K562 treated with DMSO at 1 percent for 24 hours (cell line): ENCODE measurements around the gene SLC35A4. TPM values are rescaled to one million over a fixed set of nuclear protein-coding genes. Genes with fewer than 3 reads are reported as not detected.

Experiments
- total RNA-seq: library from RNA; unstranded; fragments of 300-600 nt; gene quantifications from 2 replicates; pipeline ENCODE4 v1.2.3, GENCODE V29; 2022; ENCODE audit warnings: low read depth; ENCODE audit not compliant: insufficient read depth

Gene SLC35A4
- total RNA-seq: 166 and 171 TPM in 2 replicates

GRCh38 chr5:140564196-140565023, at the start of gene SLC35A4, which contains the start of gene APBB3:
Gene SLC35A4, plus strand, starts transcription at chr5:140564828. Its CDS starts 2,342 bp downstream, at chr5:140567170.
Gene APBB3, minus strand, starts transcription at chr5:140564598. Its CDS starts 353 bp downstream, at chr5:140564245.

GRCh38 chr5:140547508-140548299, 16.9 kb upstream of the SLC35A4 start, which contains the start of gene EIF4EBP3:
Gene EIF4EBP3, plus strand, starts transcription at chr5:140547662. Its CDS starts 76 bp downstream, at chr5:140547738.

GRCh38 chr5:140557136-140557805, 7.4 kb upstream of the SLC35A4 start, which contains the start of gene SRA1:
Gene SRA1, minus strand, starts transcription at chr5:140557473. Its CDS starts 21 bp downstream, at chr5:140557452.

Other genes starting within 250 kb of the SLC35A4 start
- gene HBEGF, start 218.2 kb upstream of the SLC35A4 start, total RNA-seq: 2.8 and 4.2 TPM in 2 replicates
- gene SLC4A9, start 204.6 kb upstream of the SLC35A4 start, total RNA-seq: not detected in 2 replicates
- 64.2 and 71.0 TPM in 2 replicates for gene ANKHD1, start 163.0 kb upstream of the SLC35A4 start, total RNA-seq
- gene EIF4EBP3, start 17.2 kb upstream of the SLC35A4 start, total RNA-seq: 8.6 and 10.4 TPM in 2 replicates
- gene SRA1, start 7.4 kb upstream of the SLC35A4 start, total RNA-seq: 33.9 and 34.7 TPM in 2 replicates
- gene APBB3, start 230 bp upstream of the SLC35A4 start, total RNA-seq: 15.1 and 17.3 TPM in 2 replicates
- gene CD14, start 68.3 kb downstream of the SLC35A4 start, total RNA-seq: 1.1 and 1.6 TPM in 2 replicates
- gene TMCO6, start 74.6 kb downstream of the SLC35A4 start, total RNA-seq: 15.2 and 22.3 TPM in 2 replicates
- gene NDUFA2, start 82.8 kb downstream of the SLC35A4 start, total RNA-seq: 215 and 263 TPM in 2 replicates
- gene IK, start 83.0 kb downstream of the SLC35A4 start, total RNA-seq: 149 and 175 TPM in 2 replicates
- 42.8 and 44.6 TPM in 2 replicates for gene WDR55, start 100.1 kb downstream of the SLC35A4 start, total RNA-seq
- gene DND1, start 108.7 kb downstream of the SLC35A4 start, total RNA-seq: 2.2 and 4.9 TPM in 2 replicates
- 63.3 and 68.0 TPM in 2 replicates for gene HARS1, start 126.5 kb downstream of the SLC35A4 start, total RNA-seq
- 19.8 and 20.5 TPM in 2 replicates for gene HARS2, start 126.6 kb downstream of the SLC35A4 start, total RNA-seq
- 44.2 and 45.1 TPM in 2 replicates for gene ZMAT2, start 135.6 kb downstream of the SLC35A4 start, total RNA-seq
- not detected in 2 replicates for gene PCDHA1, start 221.3 kb downstream of the SLC35A4 start, total RNA-seq
- gene PCDHA2, start 230.0 kb downstream of the SLC35A4 start, total RNA-seq: not detected in 2 replicates
- not detected in 2 replicates for gene PCDHA3, start 236.2 kb downstream of the SLC35A4 start, total RNA-seq
- not detected in 2 replicates for gene PCDHA4, start 242.2 kb downstream of the SLC35A4 start, total RNA-seq